Measurements from ENCODE around the gene FBXL16.

FBXL16 gene

GRCh38 chr16:702341-702740 is 3.3 kb downstream of the FBXL16 start:
- TF ChIP-seq RAD21 (IDR thresholded peaks at IDR 0.05; ENCODE audit: low read depth) (no peak), TAF1 (IDR thresholded peaks at IDR 0.05; ENCODE audit: low read depth) (no peak), YY1 (IDR thresholded peaks at IDR 0.05; ENCODE audit: low read depth) (no peak), REST (IDR thresholded peaks at IDR 0.05; ENCODE audit: low read depth) (no peak), EP300 (IDR thresholded peaks at IDR 0.05; ENCODE audit: borderline replicate concordance) (no peak), CEBPB (IDR thresholded peaks at IDR 0.05) (no peak), NFIC (IDR thresholded peaks at IDR 0.05) (no peak), USF1 (IDR thresholded peaks at IDR 0.05) (no peak), EGR1 (IDR thresholded peaks at IDR 0.05) (no peak), MAX (IDR thresholded peaks at IDR 0.05) (no peak), TEAD4 (IDR thresholded peaks at IDR 0.05) (no peak), FOXM1 (IDR thresholded peaks at IDR 0.05; ENCODE audit: borderline replicate concordance, low read depth) (no peak), CREB1 (IDR thresholded peaks at IDR 0.05; ENCODE audit: low read depth) (no peak), ZBTB7A (IDR thresholded peaks at IDR 0.05; ENCODE audit: low read depth) (no peak), TCF12 (IDR thresholded peaks at IDR 0.05; ENCODE audit: low read depth) (no peak)

DNA sequence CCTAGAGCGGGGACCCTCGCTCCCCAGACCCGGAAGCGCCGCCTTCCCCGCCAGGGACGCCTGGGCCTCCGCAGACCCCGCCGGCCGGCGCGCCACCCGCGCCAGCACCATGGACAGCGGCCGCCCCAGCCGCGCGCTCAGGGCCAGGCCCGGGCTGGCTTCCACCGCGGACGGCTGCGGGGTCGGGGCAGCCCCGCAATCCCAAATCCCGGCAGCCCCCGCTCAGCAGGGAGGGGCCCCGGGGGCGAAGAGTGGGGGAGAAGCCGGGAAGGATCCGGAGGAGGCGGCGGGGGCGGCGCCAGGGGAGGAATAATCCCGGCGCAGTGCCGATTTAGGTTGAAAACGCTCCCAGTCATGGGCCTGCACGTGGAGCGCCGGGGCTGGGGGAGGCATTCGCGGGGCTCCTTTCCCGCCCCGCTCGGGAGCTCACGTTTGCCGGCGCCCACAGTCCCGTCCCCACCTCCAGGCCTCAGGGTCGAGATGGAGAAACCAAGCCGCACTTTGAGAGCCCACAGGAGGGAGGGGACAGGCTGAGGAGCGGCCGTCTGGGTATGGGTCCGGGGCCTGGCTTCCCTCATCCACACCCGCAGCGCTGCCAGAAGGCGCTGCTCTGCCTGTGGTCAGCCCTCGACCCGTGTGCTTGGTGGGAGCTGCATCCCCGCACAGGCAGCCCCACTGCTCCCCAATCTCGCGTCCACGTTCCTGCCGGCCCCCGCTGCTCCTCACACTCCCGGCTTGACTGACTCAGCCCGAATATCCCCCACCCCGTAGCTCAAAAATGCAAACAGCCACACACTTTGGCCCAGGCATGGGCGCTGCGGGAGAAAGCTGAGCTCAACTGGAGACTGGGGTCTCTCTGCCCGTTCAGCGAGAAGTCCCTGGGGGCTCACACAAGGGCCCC is 4.7 kb downstream of the FBXL16 start:
- TF ChIP-seq MAX (IDR thresholded peaks at IDR 0.05) (peak; percentile 22; the same call in 1 of the 2 replicates), REST (IDR thresholded peaks at IDR 0.05; ENCODE audit: low read depth) (peak; percentile 97), ZBTB7A (IDR thresholded peaks at IDR 0.05; ENCODE audit: low read depth) (peak; percentile 61; the same call in 1 of the 2 replicates), TEAD4 (IDR thresholded peaks at IDR 0.05) (no peak), NFIC (IDR thresholded peaks at IDR 0.05) (no peak)

GRCh38 chr16:698911-699671 is 6.5 kb downstream of the FBXL16 start:
- TF ChIP-seq EGR1 (IDR thresholded peaks at IDR 0.05) (no peak), USF1 (IDR thresholded peaks at IDR 0.05) (no peak), FOXM1 (IDR thresholded peaks at IDR 0.05; ENCODE audit: borderline replicate concordance, low read depth) (no peak)

DNA sequence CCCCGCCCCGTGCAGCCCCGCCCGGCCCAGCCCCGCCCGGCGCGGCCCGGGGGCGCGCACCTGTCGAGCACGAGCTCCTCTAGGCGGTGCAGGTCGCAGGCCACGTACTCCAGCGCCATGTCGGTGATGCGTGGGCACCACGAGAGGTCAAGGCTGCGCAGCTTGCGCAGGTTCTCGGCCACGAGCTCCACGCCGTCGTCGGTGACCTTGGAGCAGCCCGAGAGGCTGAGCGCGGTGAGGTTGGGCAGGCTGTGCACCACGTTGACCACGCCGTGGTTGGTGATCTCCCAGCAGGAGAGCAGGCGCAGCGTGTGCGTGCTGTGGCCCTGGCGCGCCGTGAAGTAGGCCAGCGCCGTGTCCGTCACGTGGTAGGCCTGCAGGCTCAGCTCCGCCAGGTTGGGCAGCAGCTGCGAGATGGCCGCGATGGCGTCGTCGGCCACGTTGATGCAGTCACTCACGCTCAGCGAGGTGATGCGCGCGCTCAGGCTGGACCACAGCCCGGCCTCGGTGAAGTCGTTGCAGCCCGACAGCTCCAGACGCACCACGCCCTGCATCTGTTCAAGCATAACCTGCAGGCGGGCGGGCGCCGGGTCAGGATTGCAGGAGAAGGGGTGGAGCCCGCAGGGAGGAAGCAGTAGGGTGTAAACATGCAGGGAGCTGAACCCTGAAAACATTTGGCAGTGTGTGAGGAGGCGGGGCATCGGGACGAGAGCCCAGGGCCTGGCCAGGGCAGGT is 10.1 kb downstream of the FBXL16 start:
- peak; percentile 53; the same call in 1 of the 2 replicates for TF ChIP-seq EP300 (IDR thresholded peaks at IDR 0.05; ENCODE audit: borderline replicate concordance)
- TF ChIP-seq REST (IDR thresholded peaks at IDR 0.05; ENCODE audit: low read depth): no peak; the same call in 1 of the 2 replicates
- no peak for TF ChIP-seq ZBTB7A (IDR thresholded peaks at IDR 0.05; ENCODE audit: low read depth)
- peak; percentile 66 for TF ChIP-seq TEAD4 (IDR thresholded peaks at IDR 0.05)
- TF ChIP-seq TCF12 (IDR thresholded peaks at IDR 0.05; ENCODE audit: low read depth): peak; percentile 79
- TF ChIP-seq YY1 (IDR thresholded peaks at IDR 0.05; ENCODE audit: low read depth): peak; percentile 81
- TF ChIP-seq CREB1 (IDR thresholded peaks at IDR 0.05; ENCODE audit: low read depth): no peak; the same call in 1 of the 2 replicates
- TF ChIP-seq FOXM1 (IDR thresholded peaks at IDR 0.05; ENCODE audit: borderline replicate concordance, low read depth): no peak; the same call in 1 of the 2 replicates
- TF ChIP-seq EGR1 (IDR thresholded peaks at IDR 0.05): peak; percentile 48; the same call in 1 of the 2 replicates
- peak; percentile 79 for TF ChIP-seq NFIC (IDR thresholded peaks at IDR 0.05)
- TF ChIP-seq RAD21 (IDR thresholded peaks at IDR 0.05; ENCODE audit: low read depth): peak; percentile 7; the same call in 1 of the 2 replicates
- TF ChIP-seq MAX (IDR thresholded peaks at IDR 0.05): peak; percentile 99
- no peak for TF ChIP-seq TAF1 (IDR thresholded peaks at IDR 0.05; ENCODE audit: low read depth)
- peak; percentile 92 for TF ChIP-seq USF1 (IDR thresholded peaks at IDR 0.05)
- TF ChIP-seq CEBPB (IDR thresholded peaks at IDR 0.05): peak; percentile 62; the same call in 1 of the 2 replicates

Measured in Ishikawa (cell line).